Activated T-cell treated with anti-CD3 and anti-CD28 coated beads for 24 hours (primary cell): ENCODE data around the gene CCDC3.
"Not testable (repeated sequence)": the region's sequence is repeated elsewhere in the genome, so short reads cannot be mapped to it uniquely, and the experiment has no call there.

ENCODE experiments used
- DNase-seq: peaks from one replicate; pipeline ENCODE4 v3.0.0-alpha.2; 2020; ENCODE audit warnings: low read depth

CCDC3 gene

DNA sequence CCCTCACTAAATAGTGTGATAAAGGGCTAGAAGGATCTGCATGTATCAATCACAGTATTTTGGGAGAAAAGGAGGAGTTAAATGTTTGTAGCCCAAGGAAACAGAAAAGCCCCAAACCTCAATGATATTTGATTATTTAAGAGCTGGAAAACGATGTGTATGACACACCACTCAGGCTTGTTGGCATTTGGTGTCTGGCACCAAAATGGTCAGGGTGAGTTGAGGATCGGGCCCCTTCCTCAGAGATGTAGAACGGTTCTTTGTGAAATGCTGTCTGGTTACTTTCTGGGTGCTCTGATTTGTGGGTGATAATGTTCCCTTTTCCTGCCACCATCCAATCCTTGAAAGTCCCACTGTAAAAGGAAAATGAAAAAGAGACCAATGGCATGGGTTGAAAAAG lies 113.7 kb downstream of the CCDC3 start:
- no peak for DNase-seq

DNA sequence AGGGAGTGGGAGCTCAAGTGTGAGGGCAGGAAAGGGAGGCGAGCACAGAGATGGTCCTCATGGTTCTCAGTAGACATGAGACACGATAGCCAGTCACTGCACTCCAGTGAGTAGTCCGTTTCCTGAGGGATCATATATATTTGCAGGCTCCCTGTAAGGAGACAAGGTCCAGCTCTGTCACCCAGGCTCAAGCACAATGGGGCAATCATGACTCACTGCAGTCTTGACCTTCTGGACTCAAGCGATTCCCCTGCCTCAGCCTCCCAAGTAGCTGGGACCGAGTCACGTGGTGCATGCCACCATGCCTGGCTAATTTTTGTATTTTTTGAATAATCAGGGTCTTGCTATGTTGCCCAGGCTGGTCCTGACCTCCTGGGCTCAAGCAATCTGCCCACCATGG lies 116.7 kb downstream of the CCDC3 start:
- DNase-seq, result no peak

DNA sequence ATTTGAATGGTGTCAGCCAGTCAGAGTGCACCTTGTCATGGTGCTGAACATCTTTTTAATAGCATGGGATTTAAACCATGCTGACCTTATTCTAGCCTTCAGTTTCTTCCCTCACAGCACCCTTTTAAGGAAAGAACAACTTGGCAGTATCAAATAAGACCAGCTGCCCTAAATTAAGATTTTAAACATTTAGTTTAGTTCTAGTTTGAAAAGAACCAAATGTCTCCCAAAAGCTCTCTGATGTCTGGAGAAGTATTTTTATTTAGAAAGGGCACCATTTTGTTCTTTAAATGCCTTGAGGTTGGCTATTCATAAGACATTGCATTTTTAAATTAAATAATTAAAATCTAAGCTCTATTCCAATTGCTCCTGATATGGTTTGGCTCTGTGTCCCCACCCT lies 121.1 kb downstream of the CCDC3 start:
- no peak for DNase-seq

DNA sequence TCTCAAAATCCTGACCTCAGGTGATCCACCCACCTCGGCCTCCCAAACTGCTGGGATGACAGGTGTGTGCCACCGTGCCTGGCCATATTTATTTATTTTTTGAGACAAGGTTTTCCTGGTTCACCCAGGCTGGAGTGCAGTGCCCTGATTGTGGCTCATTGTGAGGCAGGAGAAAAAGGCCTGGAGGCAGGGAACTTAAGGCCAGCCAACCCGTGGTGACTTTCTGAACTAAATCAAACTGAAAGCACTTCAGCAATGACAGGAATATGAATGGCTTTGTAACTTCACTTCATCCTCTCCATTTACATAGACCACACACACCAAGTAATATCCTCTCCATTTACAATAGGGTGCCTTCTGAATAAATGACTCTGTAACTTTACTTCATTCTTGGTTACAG lies 124.4 kb downstream of the CCDC3 start:
- DNase-seq, result no peak

GRCh38 chr10:12876266-12876665 lies 125.2 kb downstream of the CCDC3 start:
- DNase-seq, result no peak

DNA sequence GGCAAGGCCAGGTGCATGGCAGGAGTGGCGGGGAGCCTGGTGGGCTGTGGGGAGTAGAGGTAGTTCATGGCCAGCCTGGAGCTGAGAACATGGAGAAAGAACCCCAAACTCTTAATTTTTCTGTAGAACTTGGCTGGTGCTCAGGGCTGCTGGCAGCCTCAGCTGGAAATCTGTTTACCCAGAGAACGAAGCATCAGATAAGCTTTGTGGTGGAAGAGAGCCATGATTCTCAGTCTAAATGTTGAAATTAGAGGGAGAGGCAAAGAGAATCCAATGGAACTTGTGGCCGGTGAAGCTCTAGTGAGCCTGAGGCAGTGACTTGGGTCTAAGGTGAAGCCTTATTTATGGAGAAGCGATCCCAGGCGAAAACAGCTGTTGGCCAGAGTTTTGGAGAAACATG lies 126.4 kb downstream of the CCDC3 start:
- DNase-seq, result no peak

DNA sequence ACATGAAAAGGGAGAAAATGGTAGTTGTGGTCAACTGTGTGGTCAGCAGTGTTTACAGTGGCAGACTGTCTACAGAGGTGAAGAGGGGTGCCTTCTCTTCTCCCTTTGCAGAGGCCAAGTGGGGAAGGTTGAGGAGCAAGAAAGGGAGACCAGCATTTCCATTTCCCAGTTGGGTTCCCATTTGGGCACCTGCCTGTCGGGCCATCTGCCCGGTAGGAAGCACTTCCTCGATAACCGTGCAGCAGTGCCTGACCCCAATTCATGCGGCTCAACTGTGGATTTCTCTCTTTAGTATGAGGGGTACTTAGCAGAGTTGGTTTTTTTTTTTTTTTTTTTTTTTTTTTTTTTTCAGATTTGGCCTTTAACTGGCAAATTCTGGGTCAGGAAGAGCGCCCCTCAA lies 127.0 kb downstream of the CCDC3 start:
- DNase-seq, result no peak

DNA sequence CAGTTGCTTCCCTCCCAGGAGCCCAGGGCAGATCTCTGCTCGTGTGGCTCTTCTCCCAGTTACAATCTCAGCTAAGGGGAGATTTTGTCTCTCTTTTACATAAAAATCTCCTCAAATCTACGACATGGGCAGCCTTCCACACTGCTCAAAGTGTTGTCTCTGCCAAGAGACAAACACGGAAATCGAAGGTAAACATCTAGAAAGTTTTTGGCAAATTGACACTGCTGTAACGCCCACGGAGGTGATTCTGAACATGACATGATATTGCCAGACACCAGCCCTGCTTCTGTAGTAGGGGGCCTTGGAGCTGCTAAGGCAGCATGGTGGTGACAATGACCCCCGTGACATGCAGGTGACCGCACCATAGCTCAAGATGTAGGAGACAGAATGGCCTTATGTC lies 128.3 kb downstream of the CCDC3 start:
- DNase-seq, result no peak

GRCh38 chr10:12872577-12872976 lies 128.9 kb downstream of the CCDC3 start:
- DNase-seq, result no peak

DNA sequence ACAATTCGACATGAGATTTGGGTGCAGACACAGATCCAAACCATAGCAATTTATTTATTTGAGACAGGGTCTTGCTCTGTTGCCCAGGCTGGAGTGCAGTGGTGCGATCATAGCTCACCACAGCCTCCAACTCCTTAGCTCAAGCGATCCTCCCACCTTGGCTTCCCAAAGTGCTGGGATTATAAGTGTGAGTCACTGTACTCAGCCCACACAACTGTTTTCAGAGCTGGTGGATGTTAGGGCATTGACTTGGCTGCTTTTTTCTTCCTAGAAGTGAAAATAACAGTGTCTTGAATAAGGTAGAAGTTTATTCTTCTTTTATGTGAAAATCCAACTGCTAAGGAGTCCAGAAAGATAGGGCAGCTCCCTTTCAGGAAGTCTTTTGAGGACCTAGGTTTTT lies 132.1 kb downstream of the CCDC3 start:
- DNase-seq, result no peak

DNA sequence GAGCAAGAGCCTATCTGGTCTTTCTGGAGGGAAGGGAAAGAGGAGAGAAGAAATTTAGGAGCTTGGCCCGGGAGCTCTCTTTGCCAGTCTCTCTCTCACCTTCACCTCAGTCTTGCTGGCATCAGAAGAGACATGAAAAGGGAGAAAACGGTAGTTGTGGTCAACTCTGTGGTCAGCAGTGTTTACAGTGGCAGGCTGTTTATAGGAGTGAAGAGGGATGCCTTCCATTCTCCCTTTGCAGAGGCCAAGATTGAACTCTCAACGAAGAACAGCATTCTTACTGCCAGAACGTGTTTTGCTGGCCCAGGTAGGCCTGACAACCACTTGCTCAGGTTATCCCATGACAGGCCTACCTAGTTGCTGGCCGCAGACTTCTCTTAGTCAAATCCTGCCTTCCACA lies 133.3 kb downstream of the CCDC3 start:
- no peak for DNase-seq

DNA sequence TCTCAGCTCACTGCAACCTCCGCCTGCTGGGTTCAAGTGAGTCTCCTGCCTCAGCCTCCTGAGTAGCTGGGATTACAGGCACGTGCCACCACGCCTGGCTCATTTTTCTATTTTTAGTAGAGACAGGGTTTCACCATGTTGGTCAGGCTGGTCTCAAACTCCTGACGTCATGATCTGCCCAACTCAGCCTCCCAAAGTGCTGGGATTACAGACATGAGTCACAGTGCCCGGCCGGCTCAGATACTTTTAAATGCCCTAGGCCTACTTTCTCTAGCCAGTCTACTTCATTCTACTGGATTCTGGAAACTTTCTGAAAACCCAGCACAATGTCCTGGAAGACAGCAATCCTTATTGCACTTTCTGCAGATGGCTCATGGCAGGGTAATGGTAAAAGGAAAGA lies 136.0 kb downstream of the CCDC3 start:
- not testable (repeated sequence) for DNase-seq

DNA sequence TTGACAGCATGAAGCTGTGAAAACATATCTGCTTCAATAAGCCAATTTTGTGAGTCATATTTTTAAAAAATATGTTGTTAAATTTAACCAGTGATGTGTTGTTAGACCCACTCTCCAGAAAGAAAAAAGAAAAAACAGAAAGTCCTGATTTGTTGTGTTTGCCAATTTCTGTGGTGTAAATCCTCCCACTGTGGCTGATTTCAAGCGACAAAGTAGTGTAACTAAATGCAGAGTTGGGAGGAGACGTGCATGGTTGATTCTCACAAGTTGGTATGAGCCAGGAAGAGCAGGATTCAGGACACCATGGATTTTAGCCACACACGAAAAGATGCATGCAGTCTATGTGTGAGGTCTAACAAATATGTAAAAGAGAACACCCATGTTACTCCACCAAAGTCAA lies 139.1 kb downstream of the CCDC3 start:
- no peak for DNase-seq

DNA sequence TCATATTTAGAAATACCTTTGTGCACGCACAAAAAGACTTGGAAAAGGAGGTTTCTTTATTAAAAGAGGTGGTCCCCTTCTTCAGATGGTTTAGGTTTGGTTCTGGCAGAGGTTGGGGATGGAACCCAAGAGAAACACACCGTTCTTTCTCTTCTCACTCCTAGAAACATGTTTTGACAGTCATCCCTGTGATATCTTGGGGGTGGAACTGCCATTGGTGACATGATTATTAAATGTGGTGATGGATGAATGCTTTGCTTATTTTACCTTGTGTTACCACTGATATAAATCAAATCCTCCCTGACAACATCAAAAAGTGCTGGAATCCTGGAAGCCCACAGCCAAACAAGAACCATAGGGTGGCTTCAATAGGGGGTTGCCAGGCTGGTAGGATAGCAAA lies 146.5 kb downstream of the CCDC3 start:
- no peak for DNase-seq

DNA sequence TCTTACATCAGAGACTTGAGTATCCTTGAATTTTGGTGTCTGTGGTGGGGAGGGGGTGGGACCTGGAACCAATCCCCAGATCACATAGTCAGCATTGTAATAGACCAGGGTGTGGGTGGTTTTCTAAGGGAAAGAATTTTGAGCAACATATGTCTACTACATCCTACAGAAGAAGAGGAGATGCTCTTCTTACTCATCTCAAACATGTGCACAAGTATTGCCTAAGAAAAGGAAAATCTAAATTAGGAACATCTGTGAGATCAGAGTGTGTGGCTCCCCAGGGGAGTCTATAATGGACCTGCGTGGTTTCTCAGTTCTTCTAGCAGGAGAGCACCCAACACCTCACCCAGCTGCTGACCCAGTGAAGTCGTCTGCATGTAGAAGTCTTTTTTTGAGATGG lies 148.8 kb downstream of the CCDC3 start:
- no peak for DNase-seq

GRCh38 chr10:12849319-12850181 lies 152.0 kb downstream of the CCDC3 start:
- DNase-seq, result no peak

- no peak for DNase-seq
Observed at GRCh38 chr10:12848439-12849173, 152.9 kb downstream of the CCDC3 start.

GRCh38 chr10:12847361-12847975 lies 154.0 kb downstream of the CCDC3 start:
- no peak for DNase-seq

GRCh38 chr10:12846718-12847117 lies 154.8 kb downstream of the CCDC3 start:
- DNase-seq, result no peak
